K562 (cell line): ENCODE measurements around the gene KIF15. TPM values are rescaled to one million over a fixed set of nuclear protein-coding genes. Genes with fewer than 3 reads are reported as not detected.

Experiments
- BRF1 ChIP-seq: IDR thresholded peaks from 3 replicates; pipeline ENCODE4 v1.6.1; 2011; ENCODE audit warnings: borderline replicate concordance, mild to moderate bottlenecking; ENCODE audit not compliant: insufficient read length; ENCODE audit errors: extremely low read depth
- CEBPB ChIP-seq: fragments of 450-650 bp; IDR thresholded peaks from 2 replicates; pipeline ENCODE4 v1.6.1; 2016; ENCODE audit warnings: missing genetic modification characterization, missing compliant biosample characterization
- COPS2 ChIP-seq: fragments of 450-650 bp; conservative IDR thresholded peaks from 2 replicates; pipeline ENCODE4 v1.6.1; 2016; ENCODE audit warnings: mild to moderate bottlenecking, moderate library complexity
- EZH2 ChIP-seq: IDR thresholded peaks from 2 replicates; pipeline ENCODE4 v1.6.1; 2012; ENCODE audit warnings: low read depth, mild to moderate bottlenecking, inconsistent platforms, low read length, borderline replicate concordance
- FOXP1 ChIP-seq: sonication (generic); formaldehyde crosslinking; IDR thresholded peaks from 2 replicates; pipeline ENCODE4 v1.8.0; 2022; ENCODE audit warnings: mild to moderate bottlenecking, missing genetic modification reagents
- GTF2E2 ChIP-seq: fragments of 200-800 bp; sonication (Bioruptor generic); IDR thresholded peaks from 2 replicates; pipeline ENCODE4 v1.6.1; 2016; ENCODE audit warnings: missing genetic modification characterization, missing compliant biosample characterization
- ILF3 ChIP-seq: fragments of 450-650 bp; IDR thresholded peaks from 2 replicates; pipeline ENCODE4 v1.6.1; 2018; ENCODE audit warnings: antibody characterized with exemption, mild to moderate bottlenecking, moderate library complexity, borderline replicate concordance
- JUND ChIP-seq, 2 experiments: IDR thresholded peaks; 2 replicates in 1 of 2; 3 replicates in 1 of 2; pipeline ENCODE4 v1.6.1; 2011; ENCODE audit warnings: borderline replicate concordance in 2 of 2, low read depth in 2 of 2, low read length in 2 of 2, improper control_type of control experiment in 1 of 2, missing biosample characterization in 1 of 2, missing genetic modification characterization in 1 of 2, missing genetic modification reagents in 1 of 2
- MAZ ChIP-seq, 2 experiments: fragments of 450-650 bp in 1 of 2; sonication (generic) in 1 of 2; formaldehyde crosslinking; IDR thresholded peaks in 1 of 2; conservative IDR thresholded peaks in 1 of 2; 2 replicates each; pipeline versions ENCODE4 v1.4.0 to v1.5.0; 2020; ENCODE audit warnings: mild to moderate bottlenecking in 1 of 2, missing genetic modification reagents in 1 of 2
- MLLT1 ChIP-seq, 2 experiments: fragments of 450-650 bp; IDR thresholded peaks; 2 replicates each; pipeline ENCODE4 v1.6.1; 2016
- NRF1 ChIP-seq, 2 experiments: fragments of 450-650 bp; IDR thresholded peaks in 1 of 2; conservative IDR thresholded peaks in 1 of 2; 2 replicates each; pipeline ENCODE4 v1.6.1; 2014; ENCODE audit warnings: mild to moderate bottlenecking in 2 of 2
- PHB2 ChIP-seq: fragments of 450-650 bp; IDR thresholded peaks from 2 replicates; pipeline ENCODE4 v1.6.1; 2017; ENCODE audit warnings: low read depth
- POLR2H ChIP-seq: IDR thresholded peaks from 2 replicates; pipeline ENCODE4 v1.6.1; 2016; ENCODE audit warnings: missing genetic modification characterization, low read depth, mild to moderate bottlenecking, control low read depth, missing compliant biosample characterization, moderate library complexity
- PRPF4 ChIP-seq: fragments of 200-400 bp; formaldehyde crosslinking; IDR thresholded peaks from one replicate; pipeline ENCODE4 v1.6.1; 2017; ENCODE audit warnings: low read length, low read depth, mild to moderate bottlenecking; ENCODE audit not compliant: insufficient read depth, poor library complexity, severe bottlenecking
- RBM39 ChIP-seq: fragments of 200-400 bp; formaldehyde crosslinking; optimal IDR thresholded peaks from 2 replicates; pipeline ENCODE3; 2018; ENCODE audit warnings: low read depth, low read length
- TARDBP ChIP-seq: fragments of 450-650 bp; IDR thresholded peaks from 2 replicates; pipeline ENCODE4 v1.6.1; 2016
- ZBTB49 ChIP-seq: sonication (generic); formaldehyde crosslinking; IDR thresholded peaks from 2 replicates; pipeline ENCODE4 v1.8.0; 2022; ENCODE audit warnings: missing genetic modification reagents, mild to moderate bottlenecking, borderline replicate concordance
- ZBTB5 ChIP-seq: fragments of 450-650 bp; IDR thresholded peaks from 2 replicates; pipeline ENCODE4 v1.6.1; 2017; ENCODE audit warnings: antibody characterized with exemption
- ZNF133 ChIP-seq: fragments of 250-450 bp; sonication (Bioruptor Pico); IDR thresholded peaks from 2 replicates; pipeline ENCODE4 v1.4.0; 2020; ENCODE audit warnings: mild to moderate bottlenecking
- ZNF280A ChIP-seq: fragments of 450-650 bp; IDR thresholded peaks from 2 replicates; pipeline ENCODE4 v1.6.1; 2018; ENCODE audit warnings: mild to moderate bottlenecking, low read depth; ENCODE audit not compliant: partially characterized antibody
- ZNF707 ChIP-seq: fragments of 250-450 bp; sonication (Bioruptor Pico); conservative IDR thresholded peaks from 2 replicates; pipeline ENCODE4 v1.8.0; 2022; ENCODE audit warnings: inconsistent platforms, mild to moderate bottlenecking, moderate library complexity
- polyA plus RNA-seq, 8 experiments: library from polyadenylated mRNA; depleted of rRNA in 4 of 8; stranded (reverse) in 5 of 8; unstranded in 3 of 8; fragments of >200 nt; fragmentation: Nextera tagmentation in 2 of 8; fragmentation: Illumina TruSeq in 1 of 8; extraction: Ambion mirVana in 2 of 8; extraction: Trizol in 1 of 8; gene quantifications; 2 replicates each; pipeline versions ENCODE4 v1.2.1 to v1.2.3, GENCODE V29; 2011 to 2014; ENCODE audit warnings: inconsistent platforms in 1 of 8, missing spikeins in 1 of 8
- total RNA-seq, 7 experiments: library from RNA; depleted of rRNA in 6 of 7; stranded (reverse); fragments of >200 nt in 6 of 7; fragmentation: Illumina TruSeq in 2 of 7; extraction: Trizol in 2 of 7; gene quantifications; 2 replicates each; pipeline versions ENCODE4 v1.2.1 to v1.2.3, GENCODE V29; 2011 to 2021; ENCODE audit warnings: low replicate concordance in 1 of 7

KIF15 gene
- total and polyA plus RNA-seq, 9 of the 15 experiments (the other 6 are each of a cell fraction or from before 2014, with no cell fraction given) = 9.0 to 45.9 (median 26.0) TPM

- TF ChIP-seq EZH2 (no peak), GTF2E2 (tag) (no peak), PHB2 (0 out of 2 replicates have a peak, but pooled peaks have one; percentile 53), RBM39 (no peak), FOXP1 (CRISPR knock-in tag) (no peak), ILF3 (no peak), ZNF133 (CRISPR knock-in tag) (no peak), TARDBP (0 out of 2 replicates have a peak, but pooled peaks have one; percentile 13), PRPF4 (no peak), ZBTB49 (CRISPR knock-in tag) (no peak), ZNF707 (no peak), CEBPB (tag) (peak; percentile 15; the same call in 1 of the 2 replicates), BRF1 (no peak), MLLT1 (IDR thresholded peaks at IDR 0.05) (peak in 1 of 2 experiments; percentile 1; a peak in 1 of 4 replicates), COPS2 (no peak), JUND (IDR thresholded peaks at IDR 0.05; ENCODE audit: borderline replicate concordance, low read depth, low read length) (no peak), JUND (tag; IDR thresholded peaks at IDR 0.05; ENCODE audit: borderline replicate concordance, low read depth, low read length) (no peak), NRF1 (conservative IDR thresholded peaks at IDR 0.05 in 1 of 2, IDR thresholded peaks at IDR 0.05 in 1 of 2) (no peak; a peak in 2 of 4 replicates), POLR2H (no peak), ZNF280A (no peak), ZBTB5 (no peak), MAZ (CRISPR knock-in tag; conservative IDR thresholded peaks at IDR 0.05 in 1 of 2, IDR thresholded peaks at IDR 0.05 in 1 of 2) (no peak)
These were observed 630 bp downstream of the KIF15 start (continued) for GRCh38 chr3:44762170-44762677.
